Lower leg skin (tissue), 3 donors: ENCODE measurements around the gene ZNF69.

ENCODE experiments used
- POLR2A ChIP-seq, 2 donors: fragments of 450-650 bp; IDR thresholded peaks; one replicate each; pipeline ENCODE4 v1.6.1; 2016 to 2017; ENCODE audit warnings: antibody characterized with exemption in 2 of 2, mild to moderate bottlenecking in 1 of 2, moderate library complexity in 1 of 2
- TF ChIP-seq, protein P1 (sequence below), 3 donors: fragments of 450-650 bp; IDR thresholded peaks; one replicate each; pipeline ENCODE4 v1.5.1; 2016; ENCODE audit warnings: antibody characterized with exemption in 3 of 3, mild to moderate bottlenecking in 3 of 3, moderate library complexity in 2 of 3

DNA sequence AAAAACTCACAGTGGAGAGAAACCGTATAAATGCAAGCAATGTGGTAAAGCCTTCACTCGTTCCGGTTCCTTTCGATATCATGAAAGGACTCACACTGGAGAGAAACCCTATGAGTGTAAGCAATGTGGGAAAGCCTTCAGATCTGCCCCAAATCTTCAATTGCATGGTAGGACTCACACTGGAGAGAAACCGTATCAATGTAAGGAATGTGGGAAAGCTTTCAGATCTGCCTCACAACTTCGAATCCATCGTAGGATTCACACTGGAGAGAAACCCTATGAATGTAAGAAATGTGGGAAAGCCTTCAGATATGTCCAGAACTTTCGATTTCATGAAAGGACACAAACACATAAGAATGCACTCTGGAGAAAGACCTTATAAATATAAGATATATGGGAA lies 19.4 kb upstream of the ZNF69 start:
- no peak for TF ChIP-seq POLR2A (IDR thresholded peaks at IDR 0.05)
- TF ChIP-seq, protein P1, sequence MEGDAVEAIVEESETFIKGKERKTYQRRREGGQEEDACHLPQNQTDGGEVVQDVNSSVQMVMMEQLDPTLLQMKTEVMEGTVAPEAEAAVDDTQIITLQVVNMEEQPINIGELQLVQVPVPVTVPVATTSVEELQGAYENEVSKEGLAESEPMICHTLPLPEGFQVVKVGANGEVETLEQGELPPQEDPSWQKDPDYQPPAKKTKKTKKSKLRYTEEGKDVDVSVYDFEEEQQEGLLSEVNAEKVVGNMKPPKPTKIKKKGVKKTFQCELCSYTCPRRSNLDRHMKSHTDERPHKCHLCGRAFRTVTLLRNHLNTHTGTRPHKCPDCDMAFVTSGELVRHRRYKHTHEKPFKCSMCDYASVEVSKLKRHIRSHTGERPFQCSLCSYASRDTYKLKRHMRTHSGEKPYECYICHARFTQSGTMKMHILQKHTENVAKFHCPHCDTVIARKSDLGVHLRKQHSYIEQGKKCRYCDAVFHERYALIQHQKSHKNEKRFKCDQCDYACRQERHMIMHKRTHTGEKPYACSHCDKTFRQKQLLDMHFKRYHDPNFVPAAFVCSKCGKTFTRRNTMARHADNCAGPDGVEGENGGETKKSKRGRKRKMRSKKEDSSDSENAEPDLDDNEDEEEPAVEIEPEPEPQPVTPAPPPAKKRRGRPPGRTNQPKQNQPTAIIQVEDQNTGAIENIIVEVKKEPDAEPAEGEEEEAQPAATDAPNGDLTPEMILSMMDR (IDR thresholded peaks at IDR 0.05) = no peak
